GM18858 (cell line): ENCODE data around the gene TMEM244.
"Not testable (repeated sequence)": the region's sequence is repeated elsewhere in the genome, so short reads cannot be mapped to it uniquely, and the experiment has no call there.

Experiments used
- ATAC-seq: cut with Tn5 transposase; IDR thresholded peaks from one replicate; pipeline ENCODE4 v1.9.1; 2021; ENCODE audit not compliant: unreplicated experiment

Gene TMEM244

DNA sequence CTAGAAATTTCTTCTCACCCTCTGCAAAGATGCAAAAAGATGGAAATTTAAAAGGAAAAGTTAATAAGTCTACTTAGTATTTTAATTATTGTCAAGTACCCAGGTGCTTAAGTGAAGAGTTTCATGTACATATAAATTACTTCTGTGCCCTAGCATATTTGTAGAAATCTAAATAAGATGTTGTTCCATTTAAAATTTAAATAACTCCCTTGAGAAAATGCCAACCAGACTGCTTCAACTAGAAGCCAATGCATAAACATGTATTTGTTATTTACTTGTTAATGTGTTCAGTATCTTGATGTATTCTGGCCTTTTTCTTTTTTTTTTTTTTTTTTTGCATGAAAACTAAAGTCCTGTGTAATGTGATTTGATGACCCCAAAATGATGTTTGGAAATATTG is 6.3 kb upstream of the TMEM244 start:
- no peak for ATAC-seq

DNA sequence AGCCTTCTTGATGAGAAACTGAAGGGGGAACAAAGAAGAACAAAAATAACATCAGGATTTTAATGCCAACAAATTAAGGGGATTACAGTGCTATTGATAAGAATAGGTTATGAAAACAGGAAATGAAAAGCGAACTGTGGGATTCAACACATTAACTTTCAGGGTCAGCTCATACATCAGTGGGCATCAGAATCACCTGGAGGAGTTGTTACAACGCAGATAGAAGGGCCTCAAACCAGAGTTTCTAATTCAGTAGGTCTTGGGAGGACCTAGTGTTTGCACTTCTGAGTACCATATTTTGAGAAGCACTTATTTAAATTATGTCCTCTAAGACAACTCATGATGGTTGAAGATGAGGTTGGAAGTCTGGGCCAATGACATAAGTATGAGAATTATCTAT is 5.6 kb upstream of the TMEM244 start:
- no peak for ATAC-seq

DNA sequence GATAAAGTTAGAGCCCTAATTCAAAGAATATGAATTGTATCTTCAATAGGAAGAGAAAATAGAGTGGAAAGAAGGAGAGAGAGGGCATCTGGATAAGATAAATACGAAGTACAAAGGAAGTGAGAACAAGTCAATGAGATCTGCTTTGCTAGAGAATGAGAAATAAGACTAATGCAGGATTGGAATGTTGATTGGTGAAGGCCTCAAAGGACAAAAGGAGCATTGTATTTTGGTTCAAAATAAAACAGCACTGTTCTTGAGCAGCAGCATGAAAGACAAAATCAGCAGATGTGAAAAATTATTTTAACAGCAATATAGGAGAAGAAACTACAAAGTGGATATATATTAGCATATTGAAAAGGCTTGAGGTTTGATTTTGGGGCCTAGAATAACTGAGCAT is 5.1 kb upstream of the TMEM244 start:
- no peak for ATAC-seq

DNA sequence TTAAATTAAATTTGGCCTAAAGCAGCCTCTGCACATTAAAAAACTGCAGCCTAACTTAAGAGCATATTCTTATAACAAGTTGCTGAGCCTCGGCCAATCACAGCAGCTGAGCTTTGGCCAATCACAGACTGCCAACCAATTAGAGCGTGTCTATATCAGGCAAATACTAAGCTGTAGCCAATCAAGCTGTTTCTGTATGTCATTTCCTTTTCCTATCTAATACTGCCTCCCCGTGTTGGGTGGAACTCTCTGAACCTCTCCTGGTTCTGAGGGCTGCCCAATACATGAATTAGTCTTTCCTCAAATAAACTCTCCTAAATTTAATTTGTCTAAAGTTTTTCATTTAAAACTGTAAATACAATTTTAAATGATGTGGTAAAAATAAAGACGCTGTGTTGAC is 3.9 kb upstream of the TMEM244 start:
- no peak for ATAC-seq

DNA sequence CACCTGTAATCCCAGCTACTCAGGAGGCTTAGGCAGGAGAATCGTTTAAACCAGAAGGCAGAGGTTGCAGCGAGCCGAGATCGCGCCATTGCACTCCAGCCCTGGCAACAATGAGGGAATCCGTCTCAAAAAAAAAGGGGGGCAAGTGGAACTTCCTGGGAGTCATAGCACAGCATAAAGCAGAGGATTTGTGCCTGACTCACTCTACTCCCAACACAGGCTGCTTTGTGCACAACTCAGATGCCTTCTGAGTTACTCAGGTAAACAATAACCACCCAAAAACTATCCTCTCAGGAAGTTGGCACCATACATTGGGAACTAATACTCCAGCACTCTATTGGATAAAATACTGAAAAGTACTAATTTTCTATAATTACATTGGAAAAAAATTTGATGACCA is 2.5 kb upstream of the TMEM244 start:
- no peak for ATAC-seq

DNA sequence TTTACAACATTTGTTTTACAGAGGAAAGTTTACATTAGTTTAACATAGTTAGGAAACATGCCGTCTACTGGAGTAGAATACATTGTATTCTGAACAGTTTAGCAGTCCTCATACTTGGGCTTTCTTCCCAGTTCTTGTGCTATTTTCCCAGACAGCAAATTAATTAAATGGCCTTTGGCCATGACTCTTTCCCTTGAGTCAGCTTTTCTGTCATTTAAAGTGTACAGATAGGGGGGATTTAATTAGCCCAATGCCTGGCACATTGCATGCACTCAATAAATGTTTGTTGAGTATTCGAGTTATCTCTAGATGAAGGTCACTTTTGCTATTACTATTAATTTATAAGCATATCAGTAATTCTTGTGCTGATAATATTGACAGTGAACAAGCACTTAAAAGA is 1.6 kb downstream of the TMEM244 start:
- ATAC-seq = no peak

DNA sequence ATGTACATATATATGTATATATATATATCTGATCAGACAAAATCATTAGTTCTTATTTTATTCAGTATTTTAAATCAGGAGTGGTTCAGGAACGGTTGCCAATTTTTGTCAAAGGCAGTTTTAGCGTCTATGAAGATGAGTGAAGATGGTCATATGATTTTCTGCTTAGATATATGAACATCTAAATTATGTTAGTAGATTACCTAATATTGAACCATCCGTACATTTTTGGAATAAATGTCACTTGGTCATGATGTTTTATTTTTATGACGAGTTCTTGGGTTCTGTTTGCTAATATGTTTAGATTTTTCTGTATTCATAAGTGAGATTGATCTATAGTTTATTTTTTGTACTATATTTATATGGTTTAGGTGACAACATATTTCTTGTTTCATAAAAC is 3.3 kb downstream of the TMEM244 start:
- no peak for ATAC-seq

DNA sequence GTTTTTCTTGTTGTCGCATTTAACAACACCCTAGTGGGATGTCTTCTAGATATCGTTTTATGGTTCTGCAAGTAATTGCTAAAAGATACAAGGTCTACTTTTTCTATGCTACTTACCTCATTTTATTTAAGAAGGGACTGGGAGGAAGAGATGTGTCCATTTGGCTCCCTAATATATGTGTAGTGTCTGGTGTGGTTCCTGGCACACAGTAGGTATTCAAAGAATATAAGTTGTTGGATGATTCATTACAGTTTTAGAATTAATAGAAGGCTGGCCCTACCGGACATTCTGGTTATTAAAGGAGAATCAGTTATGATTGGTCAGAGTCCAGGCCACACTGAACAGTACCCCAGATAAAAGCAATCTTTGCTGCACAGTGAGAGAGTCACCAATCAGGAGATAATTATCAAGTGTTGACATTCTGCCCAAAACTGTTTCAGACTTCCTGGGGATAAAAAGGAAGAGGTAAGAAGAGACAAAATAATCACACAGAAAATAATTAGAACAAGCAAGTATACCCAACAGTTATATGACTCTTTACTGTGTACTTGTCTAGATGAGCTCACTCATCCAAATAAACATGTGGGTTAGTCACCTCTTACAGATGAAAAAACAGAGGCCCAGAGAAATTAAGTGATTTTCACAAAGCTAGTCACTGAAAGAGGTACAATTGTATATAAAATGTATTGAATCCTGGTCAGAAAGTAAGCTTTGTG is 7.0 kb downstream of the TMEM244 start:
- ATAC-seq = no peak

DNA sequence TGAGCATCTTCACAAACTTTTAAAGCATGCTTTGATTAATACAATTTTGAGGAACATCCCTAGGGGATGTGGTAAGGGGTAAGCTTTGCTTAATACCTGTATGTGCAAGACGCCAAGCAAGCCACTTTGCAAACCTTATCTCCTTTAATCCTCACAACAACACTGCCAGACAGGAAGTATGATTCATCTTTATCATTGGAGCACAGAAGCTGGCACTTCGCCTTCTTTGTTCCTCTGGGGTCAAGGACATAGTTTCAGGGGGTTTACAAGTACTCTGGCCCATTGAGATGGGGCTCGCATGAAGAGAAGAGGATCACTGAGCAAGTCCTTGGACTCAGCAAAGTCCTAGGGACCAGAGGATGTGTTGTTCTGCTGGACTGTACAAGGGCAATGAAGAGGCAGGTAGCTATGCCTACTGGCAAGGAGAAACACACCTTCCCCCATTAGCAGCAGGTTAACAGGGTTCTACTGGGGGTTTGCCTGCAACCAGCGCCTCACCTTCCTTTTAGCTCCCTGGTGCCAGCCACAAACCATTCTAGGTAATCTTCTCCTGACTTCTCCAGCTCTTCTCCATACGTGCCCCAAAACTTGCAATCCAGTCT is 8.8 kb downstream of the TMEM244 start:
- no peak for ATAC-seq

DNA sequence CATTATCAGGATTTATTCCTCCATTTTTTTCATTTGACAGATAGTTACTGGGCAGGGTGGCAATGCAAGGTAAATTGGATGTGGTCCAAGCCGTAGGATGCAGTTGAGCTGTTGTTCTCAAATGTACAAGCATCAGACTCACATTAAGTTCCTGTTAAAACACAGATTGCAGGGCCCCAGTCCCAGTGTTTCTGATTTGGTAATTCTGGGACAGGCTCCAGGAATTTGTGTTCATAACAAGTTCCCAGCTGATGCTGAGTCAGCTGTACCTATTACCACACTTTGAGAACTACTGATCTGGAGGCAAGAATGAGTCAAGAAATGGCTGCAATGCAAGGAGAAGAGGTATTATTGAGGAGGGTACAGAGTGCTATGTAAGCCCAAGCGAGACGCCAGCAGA is 11.7 kb downstream of the TMEM244 start:
- ATAC-seq = no peak

DNA sequence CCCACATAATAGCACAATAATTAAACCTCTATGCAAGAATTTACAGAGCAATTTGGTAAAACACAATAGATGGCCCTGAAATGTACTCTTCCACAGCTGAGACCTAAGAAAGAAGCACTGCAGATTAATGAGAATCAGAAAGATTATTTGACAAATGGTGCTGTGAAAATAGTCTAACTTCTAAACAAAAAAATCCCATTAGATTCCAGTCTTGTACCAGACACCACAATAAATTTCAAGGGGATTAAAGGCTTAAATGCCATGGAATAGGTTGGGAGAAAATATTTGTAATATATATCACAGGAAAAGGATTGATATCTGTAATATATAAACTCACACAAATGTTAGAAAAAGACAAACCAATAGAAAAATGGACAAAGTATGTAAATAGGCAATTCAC is 14.4 kb downstream of the TMEM244 start:
- ATAC-seq = no peak

DNA sequence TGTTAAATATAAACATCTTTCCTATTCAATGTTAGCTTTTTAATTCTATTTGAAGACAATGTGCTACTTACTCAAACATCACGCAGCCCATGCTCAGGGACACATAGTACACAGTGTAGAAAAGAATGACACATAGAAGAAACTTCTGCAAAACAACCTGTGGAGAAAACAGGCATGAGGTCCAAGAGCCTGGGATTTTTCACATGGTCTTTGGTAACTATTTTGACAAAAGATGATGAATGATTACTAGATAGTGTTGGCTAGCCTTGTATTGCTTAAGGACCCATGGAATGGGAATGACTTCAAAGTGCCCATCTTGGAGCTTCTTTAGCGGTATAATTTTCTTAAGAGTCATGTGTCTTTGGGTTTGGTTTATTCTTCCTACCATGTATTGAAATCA is 15.4 kb downstream of the TMEM244 start:
- ATAC-seq = no peak

DNA sequence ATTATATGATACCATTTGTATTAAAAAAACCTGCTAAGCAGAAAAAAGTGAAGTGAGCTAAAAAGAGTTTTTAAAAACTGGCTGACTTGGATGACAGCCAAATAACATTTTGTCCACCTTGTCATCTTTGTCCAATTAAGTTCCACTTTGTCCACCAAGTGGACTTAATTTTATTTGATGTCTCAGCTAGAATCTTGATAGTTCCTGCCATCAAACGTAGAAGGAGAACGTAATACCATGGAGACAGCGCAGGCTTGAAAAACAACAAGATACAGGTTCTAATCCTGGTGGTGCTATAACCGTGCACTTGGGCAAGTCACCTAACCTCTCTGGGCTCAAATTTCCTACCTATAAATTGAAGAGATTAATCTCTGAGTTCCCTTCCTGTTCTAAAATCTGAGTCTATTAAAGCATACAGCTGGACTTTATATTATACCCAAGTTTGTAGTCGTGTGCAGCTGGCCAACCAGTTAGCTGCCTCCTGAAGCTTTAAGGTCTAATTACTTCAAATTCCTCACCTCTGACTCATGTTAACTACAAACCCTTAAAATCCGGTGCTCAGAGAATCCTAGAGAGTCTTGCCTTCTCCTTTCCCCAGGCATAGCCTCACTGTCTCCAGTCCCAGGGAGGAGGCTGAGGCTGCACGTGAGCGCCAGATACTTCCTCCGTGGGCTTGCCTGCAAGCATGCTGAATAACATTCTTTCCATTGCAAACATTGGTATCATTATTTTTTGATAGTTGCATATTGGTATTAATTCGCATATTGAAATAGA is 16.8 kb downstream of the TMEM244 start:
- ATAC-seq = no peak

DNA sequence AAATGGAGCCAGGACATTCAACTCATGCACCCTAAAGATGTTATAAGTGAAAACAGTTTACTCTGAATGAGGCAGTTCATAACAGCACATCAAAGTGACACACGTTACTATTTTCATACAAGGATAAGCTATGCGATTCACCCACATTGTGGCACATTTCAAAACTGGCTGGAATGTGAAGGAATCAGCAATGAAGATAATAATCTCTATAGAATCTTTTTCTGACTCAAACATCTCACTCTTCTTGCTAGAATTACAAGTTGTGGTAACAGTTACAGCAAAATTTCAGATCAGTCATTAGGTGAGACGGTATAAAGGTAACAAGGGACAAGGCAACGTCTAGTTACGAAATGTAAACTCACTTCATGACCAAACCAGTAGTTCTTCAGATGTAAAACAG is 17.5 kb downstream of the TMEM244 start:
- ATAC-seq = no peak

DNA sequence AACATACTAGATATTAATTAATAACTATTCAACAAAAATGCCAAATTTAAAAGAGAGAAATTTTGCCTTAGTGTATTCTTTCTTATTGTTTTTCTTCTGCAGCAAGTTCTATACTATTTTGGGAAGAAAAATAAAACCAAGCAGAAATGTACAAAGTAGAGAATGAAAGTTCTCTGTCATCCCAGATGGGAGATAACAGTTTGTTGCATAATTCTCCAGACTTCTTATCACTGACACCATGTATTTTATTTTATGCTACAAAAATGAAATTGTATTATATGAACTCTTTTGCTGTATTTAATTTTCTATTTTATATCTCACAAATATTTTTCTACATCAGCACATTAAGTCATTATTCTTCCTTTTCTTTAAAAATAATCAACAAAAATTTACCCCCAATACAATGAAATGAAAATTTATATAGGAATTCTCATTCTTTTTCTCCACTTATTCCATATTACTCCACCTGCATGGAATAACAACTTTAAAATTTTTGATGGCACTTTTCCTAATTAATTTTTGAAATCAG is 18.2 kb downstream of the TMEM244 start:
- no peak for ATAC-seq

DNA sequence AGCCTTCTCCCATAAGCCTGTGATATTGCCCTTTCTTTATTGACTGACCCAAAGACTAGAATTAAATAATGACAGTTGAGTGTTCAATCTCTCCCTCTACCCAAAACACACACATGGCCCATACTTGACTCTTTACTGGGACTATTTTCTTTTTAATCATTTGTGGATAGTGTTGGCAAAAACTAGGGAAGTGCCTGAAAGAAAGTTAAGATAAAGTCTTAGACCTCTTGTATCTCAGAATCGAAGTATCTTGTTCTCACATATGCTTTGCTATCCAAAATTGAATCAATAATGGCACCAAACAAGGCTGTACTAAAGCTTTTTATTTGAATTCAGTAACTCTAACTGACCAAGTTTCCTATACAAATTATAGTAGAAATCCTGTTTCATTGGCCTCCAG is 19.0 kb downstream of the TMEM244 start:
- ATAC-seq = no peak

DNA sequence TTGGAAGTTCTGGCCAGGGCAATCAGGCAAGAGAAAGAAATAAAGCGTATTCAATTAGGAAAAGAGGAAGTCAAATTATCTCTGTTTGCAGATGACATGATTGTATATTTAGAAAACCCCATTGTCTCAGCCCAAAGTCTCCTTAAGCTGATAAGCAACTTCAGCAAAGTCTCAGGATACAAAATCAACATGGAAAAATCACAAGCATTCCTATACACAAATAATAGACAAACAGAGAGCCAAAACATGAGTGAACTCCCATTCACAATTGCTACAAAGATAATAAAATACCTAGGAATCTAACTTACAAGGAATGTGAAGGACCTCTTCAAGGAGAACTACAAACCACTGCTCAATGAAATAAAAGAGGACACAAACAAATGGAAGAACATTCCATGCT is 21.6 kb downstream of the TMEM244 start:
- ATAC-seq = not testable (repeated sequence)

DNA sequence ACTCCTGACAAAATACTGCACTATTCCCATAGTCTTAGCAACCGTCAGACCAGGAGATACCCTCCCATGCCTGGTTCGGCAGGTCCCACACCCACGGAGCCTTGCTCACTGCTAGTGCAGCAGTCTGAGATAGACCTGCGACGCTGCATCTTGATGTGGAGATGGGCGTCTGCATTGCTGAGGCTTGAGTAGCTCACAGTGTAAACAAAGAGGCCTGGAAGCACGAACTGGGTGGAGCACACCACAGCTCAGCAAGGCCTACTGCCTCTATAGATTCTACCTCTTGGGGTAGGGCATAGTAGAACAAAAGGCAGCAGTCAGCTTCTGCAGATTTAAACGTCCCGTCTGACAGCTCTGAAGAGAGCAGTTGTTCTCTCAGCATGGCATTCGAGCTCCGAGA is 25.4 kb downstream of the TMEM244 start:
- no peak for ATAC-seq

DNA sequence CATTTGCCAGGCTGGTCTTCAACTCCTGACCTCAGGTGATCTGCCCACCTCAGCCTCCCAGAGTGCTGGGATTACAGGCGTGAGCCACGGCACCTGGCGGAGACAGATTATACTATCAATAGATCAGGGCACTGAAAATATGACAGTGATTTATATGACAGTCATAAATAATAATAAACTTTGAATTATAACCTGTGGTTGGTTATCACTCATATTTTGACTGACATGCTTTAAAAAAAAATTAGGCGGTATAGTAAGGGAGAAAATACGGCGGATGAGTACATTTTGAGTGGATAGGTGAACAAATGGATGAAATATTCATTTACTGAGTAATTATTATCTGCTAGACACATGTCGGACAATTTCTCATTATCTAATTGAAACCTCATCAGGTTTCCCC is 28.8 kb downstream of the TMEM244 start:
- ATAC-seq = no peak

DNA sequence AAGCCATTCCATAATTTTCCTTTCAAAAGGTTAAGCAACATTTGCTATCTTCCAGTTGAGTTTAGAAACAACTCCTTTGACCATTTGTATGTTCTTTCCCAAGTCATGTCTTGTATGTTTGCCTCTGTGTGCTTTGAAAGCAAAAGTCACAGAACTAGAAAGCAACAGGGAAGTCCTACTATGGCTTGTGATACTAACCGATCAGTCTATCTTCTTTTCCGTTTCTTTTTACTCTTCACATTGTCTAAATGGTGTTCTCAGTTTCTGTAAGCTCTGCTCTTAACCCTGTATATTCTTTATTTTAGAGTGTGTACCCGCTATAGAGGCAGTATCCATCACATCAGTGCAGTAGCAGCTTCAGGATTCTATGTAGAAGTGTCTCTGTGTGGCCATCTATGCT is 32.9 kb downstream of the TMEM244 start:
- no peak for ATAC-seq

DNA sequence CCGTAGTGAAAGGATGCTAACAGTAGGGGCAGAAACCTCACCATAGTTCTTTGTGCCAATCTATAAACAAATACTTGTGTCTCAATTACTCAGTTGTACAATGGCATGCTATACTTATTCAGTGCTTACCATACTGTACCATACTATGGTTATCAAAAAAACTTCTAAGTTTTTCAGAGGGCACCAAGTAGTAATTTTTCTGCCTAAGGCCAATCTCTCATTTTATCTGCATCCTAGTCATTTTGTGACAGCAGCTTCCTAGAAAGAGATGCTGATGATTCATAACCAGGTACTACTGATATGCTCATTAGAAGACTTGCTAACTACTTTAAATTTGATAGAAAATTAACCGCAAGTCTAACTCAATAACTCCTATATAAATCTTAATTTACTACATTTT is 42.9 kb downstream of the TMEM244 start:
- ATAC-seq = no peak

DNA sequence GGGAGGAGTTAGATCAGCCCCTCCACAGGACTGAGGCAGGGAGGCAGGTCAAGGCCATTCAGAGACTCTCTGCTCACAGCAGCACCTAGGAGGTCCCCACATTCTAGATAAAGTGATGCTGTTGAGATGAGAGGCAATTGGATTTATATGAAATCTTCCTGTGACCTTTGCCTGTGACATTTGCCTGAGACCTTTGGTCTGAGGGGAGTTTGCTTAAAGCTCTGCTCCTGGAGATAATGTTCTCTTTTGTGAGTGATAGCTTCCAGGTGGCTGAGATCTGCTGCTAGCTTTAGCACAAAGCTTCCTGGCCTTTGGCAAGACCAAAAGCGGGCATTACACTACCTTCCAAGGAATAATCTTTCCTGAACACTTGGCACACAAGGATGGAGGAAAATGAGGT is 43.3 kb downstream of the TMEM244 start:
- ATAC-seq = no peak
